H1 (cell line): Measurements from ENCODE around the gene PDLIM4. TPM values are rescaled to one million over a fixed set of nuclear protein-coding genes. Genes with fewer than 3 reads are reported as not detected.

Source experiments
- CEBPB ChIP-seq: IDR thresholded peaks from 2 replicates; pipeline ENCODE4 v1.6.1; 2012; ENCODE audit warnings: low read depth, low read length
- CTBP2 ChIP-seq: IDR thresholded peaks from 2 replicates; pipeline ENCODE4 v1.7.0; 2011; ENCODE audit warnings: borderline replicate concordance, mild to moderate bottlenecking, moderate library complexity, mixed read lengths, low read length; ENCODE audit not compliant: insufficient read depth, insufficient read length
- HDAC2 ChIP-seq, 2 experiments: fragments of 300-600 bp in 1 of 2; sonication (generic) in 1 of 2; IDR thresholded peaks; 2 replicates each; pipeline ENCODE4 v1.6.1; 2011 to 2012; ENCODE audit warnings: low read depth in 2 of 2, low read length in 2 of 2, mild to moderate bottlenecking in 2 of 2, moderate library complexity in 2 of 2, borderline replicate concordance in 1 of 2, inconsistent platforms in 1 of 2
- HDAC6 ChIP-seq: IDR thresholded peaks from one replicate; pipeline ENCODE4 v1.7.1; 2012; ENCODE audit warnings: low read depth, mild to moderate bottlenecking, inconsistent platforms, low read length, moderate library complexity
- MAFK ChIP-seq: IDR thresholded peaks from 2 replicates; pipeline ENCODE4 v1.6.1; 2012; ENCODE audit warnings: low read depth, mild to moderate bottlenecking, improper control_type of control experiment, low read length
- NRF1 ChIP-seq: IDR thresholded peaks from 2 replicates; pipeline ENCODE4 v1.6.1; 2011; ENCODE audit warnings: mild to moderate bottlenecking, low read depth, low read length, improper control_type of control experiment
- SAP30 ChIP-seq: fragments of 300-600 bp; sonication (generic); IDR thresholded peaks from 2 replicates; pipeline ENCODE4 v1.7.1; 2012; ENCODE audit warnings: low read length, moderate library complexity, mild to moderate bottlenecking, inconsistent platforms; ENCODE audit not compliant: insufficient read depth, insufficient replicate concordance
- SP1 ChIP-seq: IDR thresholded peaks from 2 replicates; pipeline ENCODE4 v1.6.1; 2011; ENCODE audit warnings: low read depth, low read length
- SUZ12 ChIP-seq: fragments of 200-600 bp; sonication (generic); IDR thresholded peaks from 2 replicates; pipeline ENCODE4 v1.6.1; 2012; ENCODE audit warnings: mild to moderate bottlenecking, inconsistent platforms, low read length, moderate library complexity, mixed read lengths
- TBP ChIP-seq: IDR thresholded peaks from 2 replicates; pipeline ENCODE4 v1.6.1; 2011; ENCODE audit warnings: low read depth, low read length, improper control_type of control experiment
- polyA plus RNA-seq, 7 experiments: library from polyadenylated mRNA; depleted of rRNA in 3 of 7; stranded (reverse) in 5 of 7; unstranded in 2 of 7; fragments of >200 nt in 5 of 7; fragments of 200-250 nt in 2 of 7; gene quantifications; 1 replicate in 5 of 7; 2 replicates in 1 of 7; 4 replicates in 1 of 7; pipeline versions ENCODE4 v1.2.1 to v1.2.3, GENCODE V29; 2011 to 2013; ENCODE audit warnings: missing spikeins in 2 of 7, mixed read lengths in 2 of 7
- total RNA-seq: library from RNA; stranded (reverse); fragmentation: NEBNext Ultra II Directional; extraction: Animal tissue kit (Norgen Biotek cat#: 25700); gene quantifications from 2 replicates; pipeline ENCODE4 v1.2.1, GENCODE V29; 2021

PDLIM4 gene
- total and polyA plus RNA-seq, 2 of the 8 experiments (the other 6 are each of a cell fraction or from before 2014, with no cell fraction given), result 10.7 to 29.1 TPM

GRCh38 chr5:132225165-132226032, 32.1 kb upstream of the PDLIM4 start (continued):
- TF ChIP-seq HDAC2 (IDR thresholded peaks at IDR 0.05; ENCODE audit: borderline replicate concordance in 1 of 2, low read depth in 2 of 2, low read length in 2 of 2), result no peak
- TF ChIP-seq HDAC6, result no peak
- no peak for TF ChIP-seq SUZ12
- no peak for TF ChIP-seq CTBP2
- TF ChIP-seq NRF1, result no peak
- TF ChIP-seq MAFK, result no peak
- TF ChIP-seq TBP, result no peak
- TF ChIP-seq SP1, result no peak
- no peak for TF ChIP-seq SAP30
- TF ChIP-seq CEBPB, result no peak
